Breast epithelium (tissue), 4 donors: ENCODE data around the gene FAM20B. TPM values are rescaled to one million over a fixed set of nuclear protein-coding genes. Genes with fewer than 3 reads are reported as not detected.
"Not testable (repeated sequence)": the region's sequence is repeated elsewhere in the genome, so short reads cannot be mapped to it uniquely, and the experiment has no call there.

ENCODE experiments used
- DNase-seq, 2 donors: peaks; one replicate each; pipeline ENCODE4 v3.0.0-alpha.2; 2019; ENCODE audit warnings: low spot score in 2 of 2
- H3K27ac ChIP-seq, 2 donors: fragments of 200-600 bp; sonication (generic) in 1 of 2; one replicate each; pipeline ENCODE4 v1.5.1; 2016 to 2019; ENCODE audit warnings: mild to moderate bottlenecking in 1 of 2
- H3K27me3 ChIP-seq, 2 donors: fragments of 200-600 bp; sonication (generic) in 1 of 2; one replicate each; pipeline versions ENCODE4 v1.5.1 to v1.6.0; 2017 to 2019; ENCODE audit warnings: control low read depth in 1 of 2, mild to moderate bottlenecking in 1 of 2
- H3K36me3 ChIP-seq: fragments of 200-600 bp; one replicate; pipeline ENCODE4 v1.5.1; 2019
- H3K4me1 ChIP-seq, 2 donors: fragments of 200-600 bp; sonication (generic); one replicate each; pipeline ENCODE4 v1.5.1; 2016 to 2019; ENCODE audit warnings: control low read depth in 1 of 2
- H3K4me3 ChIP-seq, 3 donors: fragments of 200-600 bp; sonication (generic); 1 replicate in 2 of 3; 2 replicates in 1 of 3; pipeline ENCODE4 v1.5.1; 2016 to 2019; ENCODE audit warnings: mild to moderate bottlenecking in 3 of 3, moderate library complexity in 2 of 3
- H3K9me3 ChIP-seq, 2 donors: fragments of 200-600 bp; sonication (generic) in 1 of 2; one replicate each; pipeline ENCODE4 v1.5.1; 2016 to 2019; ENCODE audit warnings: control low read depth in 1 of 2
- POLR2A ChIP-seq: fragments of 450-650 bp; IDR thresholded peaks from one replicate; pipeline ENCODE4 v1.6.1; 2016; ENCODE audit warnings: antibody characterized with exemption, mild to moderate bottlenecking, moderate library complexity
- POLR2AphosphoS5 ChIP-seq, 3 donors: sonication (generic); formaldehyde crosslinking; IDR thresholded peaks; one replicate each; pipeline ENCODE4 v1.6.1; 2017; ENCODE audit warnings: antibody characterized with exemption in 3 of 3
- intact Hi-C: fragments of 100-400 bp; cut with DNase I; formaldehyde crosslinking; loops from one replicate; pipeline ENCODE4 v1.15.1; 2023; ENCODE audit warnings: low total_unique reads
- total RNA-seq, 3 donors: library from RNA; depleted of rRNA; stranded (reverse); fragments of >200 nt; gene quantifications; one replicate each; pipeline ENCODE4 v1.1.0, GENCODE V29; 2016
- TF ChIP-seq, protein P1 (sequence below), 3 donors: fragments of 450-650 bp; IDR thresholded peaks; one replicate each; pipeline ENCODE4 v1.5.1; 2016 to 2017; ENCODE audit warnings: antibody characterized with exemption in 3 of 3, mild to moderate bottlenecking in 3 of 3, moderate library complexity in 3 of 3

The FAM20B gene
- total RNA-seq, 3 donors from 2014 or later, result 24.3 to 28.8 (median 28.0) TPM

DNA sequence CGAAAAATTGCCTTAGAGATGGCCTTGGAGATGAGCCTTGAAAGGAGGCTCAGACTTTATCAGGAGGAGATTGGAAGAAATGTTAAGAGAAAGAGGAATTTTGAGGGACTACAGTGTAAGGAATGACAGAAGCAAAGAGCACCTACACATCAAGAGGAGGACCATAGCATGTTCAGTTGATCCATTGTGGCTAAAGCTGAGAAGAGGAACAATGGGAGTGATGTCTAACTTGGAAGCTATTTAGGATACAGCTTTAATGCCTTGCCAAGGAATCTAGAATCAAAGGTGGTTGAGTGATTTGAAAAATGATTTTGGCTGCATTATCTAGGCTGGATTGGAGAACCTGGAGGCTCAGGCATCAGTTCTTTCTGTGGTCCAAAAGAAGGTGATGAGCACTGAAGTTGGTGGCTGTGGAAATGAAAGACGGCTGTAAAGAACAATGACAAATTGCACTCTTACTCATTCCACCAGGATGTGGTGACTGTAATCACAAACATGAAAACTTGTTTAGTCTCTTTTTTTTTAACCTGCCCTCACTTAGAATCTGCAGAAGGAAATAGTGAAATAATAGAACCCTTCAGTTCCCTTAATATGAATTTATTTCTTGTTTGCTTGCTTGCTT, 11.3 kb downstream of the FAM20B start:
- intact Hi-C loops, result loop anchor here (10.0 kb wide), 1 partner anchor 1582 kb away; no protein-coding TSS in a partner anchor
- H3K4me1 ChIP-seq, result no peaks in the 10 kb centered on the region
- no peak for DNase-seq

GRCh38 chr1:179038528-179039281, 13.0 kb downstream of the FAM20B start:
- intact Hi-C loops, result loop anchor here (10.0 kb wide), 1 partner anchor 1584 kb away; no protein-coding TSS in a partner anchor
- H3K4me3 ChIP-seq, result no peak overlapping the region
- DNase-seq, result no peak
- no peaks in the 10 kb centered on the region for H3K36me3 ChIP-seq
- no peaks in the 10 kb centered on the region for H3K9me3 ChIP-seq
- H3K27me3 ChIP-seq, result no peaks in the 10 kb centered on the region
- TF ChIP-seq POLR2AphosphoS5 (IDR thresholded peaks at IDR 0.05) (no peak), POLR2A (no peak)
- TF ChIP-seq, protein P1, sequence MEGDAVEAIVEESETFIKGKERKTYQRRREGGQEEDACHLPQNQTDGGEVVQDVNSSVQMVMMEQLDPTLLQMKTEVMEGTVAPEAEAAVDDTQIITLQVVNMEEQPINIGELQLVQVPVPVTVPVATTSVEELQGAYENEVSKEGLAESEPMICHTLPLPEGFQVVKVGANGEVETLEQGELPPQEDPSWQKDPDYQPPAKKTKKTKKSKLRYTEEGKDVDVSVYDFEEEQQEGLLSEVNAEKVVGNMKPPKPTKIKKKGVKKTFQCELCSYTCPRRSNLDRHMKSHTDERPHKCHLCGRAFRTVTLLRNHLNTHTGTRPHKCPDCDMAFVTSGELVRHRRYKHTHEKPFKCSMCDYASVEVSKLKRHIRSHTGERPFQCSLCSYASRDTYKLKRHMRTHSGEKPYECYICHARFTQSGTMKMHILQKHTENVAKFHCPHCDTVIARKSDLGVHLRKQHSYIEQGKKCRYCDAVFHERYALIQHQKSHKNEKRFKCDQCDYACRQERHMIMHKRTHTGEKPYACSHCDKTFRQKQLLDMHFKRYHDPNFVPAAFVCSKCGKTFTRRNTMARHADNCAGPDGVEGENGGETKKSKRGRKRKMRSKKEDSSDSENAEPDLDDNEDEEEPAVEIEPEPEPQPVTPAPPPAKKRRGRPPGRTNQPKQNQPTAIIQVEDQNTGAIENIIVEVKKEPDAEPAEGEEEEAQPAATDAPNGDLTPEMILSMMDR (IDR thresholded peaks at IDR 0.05), result no peak
- no peak overlapping the region for H3K27ac ChIP-seq
- no peaks in the 10 kb centered on the region for H3K4me1 ChIP-seq

More for the DNA sequence above, 11.3 kb downstream of the FAM20B start:
- Histone ChIP-seq H3K36me3 (no peaks in the 10 kb centered on the region), H3K4me3 (no peak overlapping the region), H3K27ac (no peak overlapping the region), H3K27me3 (no peaks in the 10 kb centered on the region), H3K9me3 (no peaks in the 10 kb centered on the region)
- TF ChIP-seq POLR2AphosphoS5 (IDR thresholded peaks at IDR 0.05) (no peak), POLR2A (no peak)
- TF ChIP-seq, protein P1 (IDR thresholded peaks at IDR 0.05), result no peak

DNA sequence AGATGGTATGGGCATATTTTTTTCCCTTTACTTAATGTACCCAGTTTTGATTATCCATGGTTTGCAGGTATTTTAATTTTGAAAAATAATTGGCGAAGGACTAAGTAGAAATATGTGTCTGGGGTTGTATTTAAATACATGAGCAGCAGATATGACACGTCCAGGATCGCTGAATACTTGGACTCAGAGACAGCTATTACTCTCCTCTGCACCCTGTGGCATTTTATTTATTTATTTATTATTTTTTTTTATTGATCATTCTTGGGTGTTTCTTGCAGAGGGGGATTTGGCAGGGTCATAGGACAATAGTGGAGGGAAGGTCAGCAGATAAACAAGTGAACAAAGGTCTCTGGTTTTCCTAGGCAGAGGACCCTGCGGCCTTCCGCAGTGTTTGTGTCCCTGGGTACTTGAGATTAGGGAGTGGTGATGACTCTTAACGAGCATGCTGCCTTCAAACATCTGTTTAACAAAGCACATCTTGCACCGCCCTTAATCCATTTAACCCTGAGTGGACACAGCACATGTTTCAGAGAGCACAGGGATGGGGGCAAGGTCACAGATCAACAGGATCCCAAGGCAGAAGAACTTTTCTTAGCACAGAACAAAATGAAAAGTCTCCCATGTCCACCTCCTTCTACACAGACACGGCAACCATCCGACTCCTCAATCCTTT, 13.9 kb downstream of the FAM20B start:
- not testable (repeated sequence) for H3K27ac ChIP-seq, H3K9me3 ChIP-seq, H3K4me3 ChIP-seq, H3K36me3 ChIP-seq, H3K4me1 ChIP-seq, H3K27me3 ChIP-seq, DNase-seq
- intact Hi-C loops, result loop anchor here (10.0 kb wide), 1 partner anchor 1585 kb away; no protein-coding TSS in a partner anchor

DNA sequence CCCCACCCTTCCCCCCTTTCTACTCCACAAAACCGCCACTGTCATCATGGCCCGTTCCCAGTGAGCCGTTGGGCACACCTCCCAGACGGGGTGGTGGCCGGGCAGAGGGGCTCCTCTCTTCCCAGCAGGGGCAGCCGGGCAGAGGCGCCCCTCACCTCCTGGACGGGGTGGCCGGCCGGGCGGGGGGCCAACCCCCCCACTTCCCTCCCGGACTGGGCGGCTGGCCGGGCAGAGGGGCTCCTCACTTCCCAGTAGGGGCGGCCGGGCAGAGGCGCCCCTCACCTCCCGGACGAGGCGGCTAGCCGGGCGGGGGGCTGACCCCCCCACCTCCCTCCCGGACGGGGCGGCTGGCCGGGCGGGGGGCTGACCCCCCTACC, 14.5 kb downstream of the FAM20B start:
- H3K4me1 ChIP-seq, intact Hi-C loops, H3K36me3 ChIP-seq, H3K9me3 ChIP-seq, H3K4me3 ChIP-seq, DNase-seq, H3K27ac ChIP-seq, H3K27me3 ChIP-seq: not testable (repeated sequence)

- Histone ChIP-seq H3K4me1 (no peaks in the 10 kb centered on the region), H3K27ac (no peak overlapping the region), H3K4me3 (no peak overlapping the region), H3K9me3 (no peaks in the 10 kb centered on the region), H3K27me3 (no peaks in the 10 kb centered on the region), H3K36me3 (no peaks in the 10 kb centered on the region)
- intact Hi-C loops, result no loop called here
- TF ChIP-seq POLR2AphosphoS5 (IDR thresholded peaks at IDR 0.05) (no peak), POLR2A (no peak)
- TF ChIP-seq, protein P1 (IDR thresholded peaks at IDR 0.05), result no peak
- DNase-seq, result no peak
Observed at GRCh38 chr1:179042087-179042486, 16.4 kb downstream of the FAM20B start.

GRCh38 chr1:179042700-179043099, 17.0 kb downstream of the FAM20B start:
- no peak for TF ChIP-seq POLR2A
- TF ChIP-seq POLR2AphosphoS5 (IDR thresholded peaks at IDR 0.05), result no peak
- TF ChIP-seq, protein P1 (IDR thresholded peaks at IDR 0.05), result no peak
- Histone ChIP-seq H3K27ac (no peak overlapping the region), H3K4me3 (no peak overlapping the region), H3K27me3 (no peaks in the 10 kb centered on the region), H3K36me3 (no peaks in the 10 kb centered on the region), H3K4me1 (no peaks in the 10 kb centered on the region), H3K9me3 (no peaks in the 10 kb centered on the region)
- no peak for DNase-seq
- intact Hi-C loops, result no loop called here
